ENCODE measurements around the gene RTN4RL2. TPM values are rescaled to one million over a fixed set of nuclear protein-coding genes. Genes with fewer than 3 reads are reported as not detected.

Gene RTN4RL2
- total RNA-seq, 1 experiment from 2014 or later: 0.90 TPM

GRCh38 chr11:57513911-57514537 is 53.7 kb downstream of the RTN4RL2 start:
- Histone ChIP-seq H3K9me3 (ENCODE audit: control insufficient read depth, insufficient read depth, low read depth, low read length) (no peaks in the 10 kb centered on the region), H3K36me3 (ENCODE audit: control insufficient read depth, insufficient read depth, low read length) (no peaks in the 10 kb centered on the region), H3K27me3 (ENCODE audit: control insufficient read depth, insufficient read depth, low read length) (peaks cover 3% of the 10 kb centered on the region; the same call in 1 of the 2 replicates), H3K4me3 (ENCODE audit: low read depth in 2 of 2, low read length in 2 of 2) (peak overlapping the region; percentile 50 to 70), H3K4me1 (ENCODE audit: control insufficient read depth, insufficient read depth, low read length) (no peaks in the 10 kb centered on the region), H3K27ac (ENCODE audit: low read length) (no peak overlapping the region)
- TF ChIP-seq TCF7L2 (IDR thresholded peaks at IDR 0.05; ENCODE audit: low read depth, low read length) (no peak), CTCF (IDR thresholded peaks at IDR 0.05) (no peak), SIN3A (IDR thresholded peaks at IDR 0.05; ENCODE audit: borderline replicate concordance, insufficient read depth, low read depth, low read length) (no peak), POLR2AphosphoS5 (IDR thresholded peaks at IDR 0.05; ENCODE audit: low read depth, low read length) (no peak), REST (IDR thresholded peaks at IDR 0.05; ENCODE audit: insufficient read depth in 1 of 2, low read depth in 2 of 2, low read length in 1 of 2) (no peak)
- POLR2A ChIA-PET: no interaction called here
- CTCF ChIA-PET: no interaction called here
- intact Hi-C loops (cut with micrococcal nuclease; ENCODE audit: unreplicated experiment) (no loop called here), in situ Hi-C loops (cut with HindIII; ENCODE audit: low pct_unique_long_range_greater_than_20kb, low sequenced_read_pairs) (no loop called here)
- BruUV-seq (replicated peaks): no TSS peak
- ATAC-seq (peak; percentile 67), DNase-seq (ENCODE audit: low read depth, low spot score) (no peak)

DNA sequence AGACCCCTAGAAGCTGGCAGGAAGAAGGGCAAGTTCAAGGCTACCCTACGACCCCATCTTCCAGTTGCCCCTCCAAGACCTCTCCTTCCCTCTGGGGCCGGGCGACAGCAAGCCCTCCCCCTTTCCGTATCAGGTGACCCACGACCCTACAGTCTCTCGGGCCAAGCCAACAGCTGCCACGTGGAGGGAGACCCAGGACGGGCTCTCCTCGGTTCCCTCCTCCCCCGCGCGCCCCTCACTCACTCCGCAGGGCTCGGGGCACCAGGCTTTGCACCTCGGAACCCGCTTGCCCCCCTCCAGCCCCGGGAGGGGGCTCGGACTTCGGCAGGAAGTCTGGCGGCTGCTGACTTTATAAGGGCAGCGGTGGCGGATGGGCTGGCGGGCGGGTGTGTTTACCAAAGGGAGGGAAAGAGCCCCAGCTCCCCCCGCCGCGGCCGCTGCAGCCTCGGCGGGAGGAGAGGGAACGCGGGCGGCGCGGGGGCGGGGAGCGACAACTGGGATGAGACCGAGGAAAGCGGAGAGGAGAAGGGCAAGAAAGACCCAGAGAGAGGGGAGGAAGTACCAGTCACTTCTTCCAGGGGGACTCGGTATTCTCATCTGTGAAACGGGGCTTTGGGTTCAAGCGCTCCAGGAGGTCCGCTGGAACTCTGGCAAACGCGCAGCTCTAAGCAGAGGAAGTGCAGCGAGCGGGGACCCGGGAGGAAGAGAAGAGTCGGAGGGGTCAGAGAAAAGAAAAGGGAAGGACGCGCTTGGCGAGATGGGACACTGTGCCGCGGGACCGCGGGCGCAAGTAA is 54.4 kb downstream of the RTN4RL2 start:
- in situ Hi-C loops (cut with HindIII; ENCODE audit: low pct_unique_long_range_greater_than_20kb, low sequenced_read_pairs): no loop called here
- TF ChIP-seq REST (IDR thresholded peaks at IDR 0.05; ENCODE audit: insufficient read depth in 1 of 2, low read depth in 2 of 2, low read length in 1 of 2) (no peak), POLR2AphosphoS5 (IDR thresholded peaks at IDR 0.05; ENCODE audit: low read depth, low read length) (no peak), CTCF (IDR thresholded peaks at IDR 0.05) (no peak), SIN3A (IDR thresholded peaks at IDR 0.05; ENCODE audit: borderline replicate concordance, insufficient read depth, low read depth, low read length) (no peak), TCF7L2 (IDR thresholded peaks at IDR 0.05; ENCODE audit: low read depth, low read length) (no peak)
- ATAC-seq: peak; percentile 49
- DNase-seq (ENCODE audit: low read depth, low spot score): no peak
- intact Hi-C loops (cut with micrococcal nuclease; ENCODE audit: unreplicated experiment): no loop called here
- ChIA-PET CTCF (no interaction called here), POLR2A (interaction anchor here (0.6 kb wide), 1 partner anchor 16 kb away, joined by 4 read pairs; no protein-coding TSS in a partner anchor)
- H3K9me3 ChIP-seq (ENCODE audit: control insufficient read depth, insufficient read depth, low read depth, low read length): no peaks in the 10 kb centered on the region
- H3K27me3 ChIP-seq (ENCODE audit: control insufficient read depth, insufficient read depth, low read length): peaks cover 3% of the 10 kb centered on the region; the same call in 1 of the 2 replicates
- H3K4me1 ChIP-seq (ENCODE audit: control insufficient read depth, insufficient read depth, low read length): no peaks in the 10 kb centered on the region
- BruUV-seq (replicated peaks): no TSS peak
- no peak overlapping the region for H3K27ac ChIP-seq (ENCODE audit: low read length)
- peak overlapping the region; percentile 50 to 70 for H3K4me3 ChIP-seq (ENCODE audit: low read depth in 2 of 2, low read length in 2 of 2)
- H3K36me3 ChIP-seq (ENCODE audit: control insufficient read depth, insufficient read depth, low read length): no peaks in the 10 kb centered on the region
